Left ventricle myocardium superior (tissue), 1 donor: ENCODE data around the gene MAGEF1. TPM values are rescaled to one million over a fixed set of nuclear protein-coding genes. Genes with fewer than 3 reads are reported as not detected.

ENCODE experiments used
- ATAC-seq: fragments of 200-7000 bp; cut with Tn5 transposase; one replicate; pipeline ENCODE4 v1.9.1; 2020; ENCODE audit warnings: mild to moderate bottlenecking, moderate library complexity
- DNase-seq: peaks from one replicate; pipeline ENCODE4 v3.0.0-alpha.2; 2020
- intact Hi-C: fragments of 100-400 bp; cut with micrococcal nuclease; formaldehyde crosslinking; loops from one replicate; pipeline ENCODE4 v1.11.0; 2022
- total RNA-seq: library from RNA; stranded (reverse); fragmentation: NEBNext Ultra II Directional; extraction: Animal tissue kit (Norgen Biotek cat#: 25700); gene quantifications from one replicate; pipeline ENCODE4 v1.2.1, GENCODE V29; 2021
- donor health status: DM: no; HTN: yes; CAD: no; lungs with severe emphysema.

The MAGEF1 gene
- total RNA-seq, 1 donor from 2014 or later: 27.4 TPM

DNA sequence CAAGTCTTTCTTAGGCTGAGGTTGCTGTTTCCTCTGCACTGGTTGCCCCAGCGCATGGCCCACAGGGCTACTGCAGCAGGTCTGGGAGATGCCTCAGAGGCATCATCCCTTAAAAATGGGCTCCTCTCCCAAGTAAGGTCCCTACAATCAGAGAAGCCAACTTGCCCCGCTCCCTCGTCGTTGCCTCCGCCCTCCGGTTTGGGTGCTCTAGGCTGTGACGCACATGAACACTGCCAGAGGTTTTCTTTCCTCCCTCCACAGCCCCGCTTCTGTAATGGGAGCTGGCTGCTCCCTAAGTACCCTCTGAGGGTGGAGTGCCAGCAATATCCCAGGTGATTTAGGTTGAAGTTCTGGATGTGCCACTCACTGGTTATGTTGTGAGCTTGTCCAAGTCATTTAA is 14.0 kb downstream of the MAGEF1 start:
- intact Hi-C loops: no loop called here
- no peak for DNase-seq
- ATAC-seq: no peak

GRCh38 chr3:184696697-184697096 is 15.2 kb downstream of the MAGEF1 start:
- DNase-seq (no peak), ATAC-seq (no peak)
- intact Hi-C loops: no loop called here

DNA sequence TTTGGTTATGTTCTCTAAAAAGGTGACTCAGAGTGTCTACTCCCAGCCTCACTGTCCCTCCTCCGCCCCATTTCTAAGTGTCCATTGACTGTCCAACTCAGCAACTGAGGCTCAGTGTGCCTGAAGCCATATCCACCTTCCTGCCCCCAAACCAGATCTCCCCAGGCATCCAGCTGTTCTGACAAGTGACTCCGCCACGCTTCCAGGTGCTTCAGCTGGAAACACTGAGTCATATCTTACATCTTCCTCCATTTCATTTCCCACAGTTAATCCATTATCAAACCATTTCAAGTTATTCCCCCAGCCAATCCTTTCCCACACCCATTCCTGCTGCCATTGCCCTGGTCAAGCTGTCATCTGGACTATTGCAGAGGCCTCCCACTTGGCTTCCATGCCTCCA is 17.1 kb downstream of the MAGEF1 start:
- no peak for ATAC-seq
- intact Hi-C loops: no loop called here
- no peak for DNase-seq

GRCh38 chr3:184694133-184694665 is 17.7 kb downstream of the MAGEF1 start:
- intact Hi-C loops: no loop called here

DNA sequence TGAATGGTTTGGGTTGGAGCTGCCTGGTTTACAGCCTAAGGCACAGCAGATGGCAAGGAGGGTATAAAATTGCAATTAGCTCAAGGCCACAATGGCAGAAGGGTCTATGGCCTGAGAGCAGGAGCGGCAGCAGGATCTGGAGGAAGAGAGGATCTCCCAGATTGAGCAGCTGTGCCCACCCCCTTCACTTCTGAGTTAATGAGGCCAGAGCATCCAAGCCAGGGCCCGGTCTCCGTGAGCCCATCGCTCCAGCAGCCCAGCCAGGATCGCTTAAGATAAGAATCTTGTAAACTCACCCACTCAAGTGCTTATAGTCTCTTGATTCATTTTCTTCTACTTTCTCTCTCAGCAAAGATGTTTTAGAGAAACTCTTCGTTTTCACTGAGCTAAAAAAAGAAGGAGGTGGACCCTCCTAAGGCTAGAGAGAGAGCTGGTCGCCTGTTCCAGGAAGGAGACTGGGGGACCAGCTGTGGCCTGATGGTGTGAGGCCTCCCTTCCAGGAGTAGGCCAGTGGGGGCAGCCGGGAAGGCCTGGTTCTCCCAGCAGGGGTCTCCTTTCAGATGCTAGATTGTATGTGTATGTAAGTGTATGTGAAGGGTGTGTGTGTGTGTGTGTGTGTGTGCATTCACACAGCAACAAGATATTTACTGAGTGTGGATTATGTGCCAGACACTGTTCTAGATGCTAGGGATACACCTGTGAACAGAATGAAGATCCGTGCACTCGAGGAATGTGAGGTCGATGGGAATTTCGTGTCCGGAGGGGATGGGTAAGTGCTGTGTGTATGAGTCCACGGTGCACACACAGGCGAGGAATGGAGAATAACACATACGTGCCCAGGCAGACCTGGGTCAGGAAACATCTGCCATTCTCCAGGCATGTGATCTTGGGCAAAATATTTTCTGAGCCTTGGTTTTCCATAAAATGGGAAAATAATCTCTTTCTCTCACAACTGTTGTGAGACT is 18.6 kb downstream of the MAGEF1 start:
- no peak for DNase-seq
- ATAC-seq: peak; percentile 18
- intact Hi-C loops: no loop called here

More at GRCh38 chr3:184694133-184694665, 17.7 kb downstream of the MAGEF1 start:
- peak; percentile 23 for ATAC-seq
- no peak for DNase-seq

DNA sequence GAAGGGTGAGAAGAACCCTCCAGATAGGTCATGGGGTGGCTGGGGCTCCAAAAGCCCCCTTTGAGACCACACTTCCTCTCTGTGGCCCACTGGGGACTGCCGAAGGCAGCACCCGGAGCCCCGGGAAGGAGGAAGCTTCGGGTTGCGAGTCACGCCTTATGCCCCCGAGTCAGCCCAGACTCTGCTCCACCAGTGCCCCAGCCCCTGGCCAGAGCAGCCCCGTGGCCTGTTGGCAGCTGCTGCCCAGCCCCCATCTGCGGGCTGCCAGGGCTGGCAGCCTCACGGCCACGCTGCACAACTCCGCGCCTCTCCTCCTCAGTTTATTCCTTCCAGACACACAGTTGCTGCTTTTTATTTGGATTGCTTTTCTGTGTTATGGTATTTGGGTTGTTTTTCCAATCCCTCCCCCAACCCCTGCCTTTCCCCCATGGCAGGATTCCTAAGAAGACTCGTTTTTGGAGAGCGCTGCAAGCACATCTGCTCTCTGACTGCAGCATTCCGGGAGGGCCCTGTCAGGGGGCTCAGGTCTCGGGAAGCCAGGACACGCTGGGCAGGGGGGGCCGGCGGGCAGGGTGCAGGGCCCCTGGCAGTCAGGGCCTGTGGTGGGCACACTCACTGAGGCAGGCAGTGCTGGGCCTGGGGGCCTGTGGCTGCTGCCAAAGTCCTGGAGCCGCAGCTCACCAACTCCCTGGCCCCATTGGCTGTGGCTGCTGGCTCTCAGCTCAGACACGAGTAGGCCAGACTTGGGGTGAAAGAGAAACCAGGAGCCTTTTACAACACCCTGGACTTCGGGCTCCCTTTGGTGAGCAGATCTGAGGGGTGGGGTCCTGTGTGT is 20.2 kb downstream of the MAGEF1 start:
- DNase-seq (peak; percentile 44), ATAC-seq (peak; percentile 41)

DNA sequence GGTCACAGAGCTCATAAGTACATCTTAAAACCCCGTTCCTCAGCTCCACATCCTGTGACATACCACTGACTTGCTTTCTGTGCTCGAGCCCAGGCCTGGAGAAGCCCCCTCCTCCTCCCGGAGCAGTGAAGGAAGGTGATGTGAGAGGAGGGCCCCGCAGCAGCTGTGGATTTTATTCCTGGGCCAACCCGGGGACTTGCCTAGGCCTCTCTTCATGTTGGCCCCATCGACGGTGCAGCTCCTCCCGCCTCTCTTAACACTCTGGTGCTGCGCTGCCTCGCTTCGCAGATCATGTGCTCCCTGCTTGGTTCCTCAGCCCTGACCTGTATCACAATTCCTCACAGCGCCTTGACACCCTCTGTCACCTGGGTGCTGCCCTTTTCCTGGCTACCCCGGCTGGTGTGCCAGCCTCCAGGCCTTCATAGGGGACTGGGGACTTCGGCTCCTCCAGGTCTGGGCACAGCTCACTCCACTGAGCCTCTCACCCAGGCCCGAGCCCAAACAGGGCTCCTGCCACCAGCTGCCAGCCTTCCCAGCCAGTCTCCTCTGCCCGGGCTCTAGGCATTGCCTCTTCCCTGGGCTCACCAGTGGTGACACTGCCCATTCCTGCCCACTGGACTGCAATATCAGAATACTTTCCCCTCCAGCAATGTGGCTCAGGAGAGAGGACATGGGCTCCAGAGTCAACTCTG is 21.5 kb downstream of the MAGEF1 start:
- DNase-seq (no peak), ATAC-seq (no peak)
- intact Hi-C loops: no loop called here

More for the DNA sequence above, 20.2 kb downstream of the MAGEF1 start:
- intact Hi-C loops: no loop called here

DNA sequence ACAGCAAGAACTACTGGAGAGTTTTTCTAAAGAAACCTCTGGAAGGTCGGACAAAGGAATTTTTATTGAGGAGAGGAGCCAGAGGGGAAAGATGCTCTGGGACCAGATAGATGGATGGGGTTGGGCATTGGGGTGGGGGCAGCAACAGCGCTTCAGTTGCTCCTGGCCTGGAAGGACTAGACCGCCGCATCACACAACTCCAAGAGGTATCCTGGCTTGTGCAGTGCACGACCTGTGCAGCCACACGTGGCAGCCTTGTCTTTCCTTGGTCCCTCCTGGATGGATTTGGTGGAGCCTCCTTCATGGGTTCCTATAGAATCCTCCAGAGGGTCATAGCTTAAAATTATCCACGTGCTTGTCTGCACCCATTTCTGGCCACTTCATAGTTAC is 23.0 kb downstream of the MAGEF1 start:
- DNase-seq (no peak), ATAC-seq (no peak)
- intact Hi-C loops: no loop called here

GRCh38 chr3:184688251-184688881 is 23.5 kb downstream of the MAGEF1 start:
- ATAC-seq: peak; percentile 71
- intact Hi-C loops: no loop called here
- no peak for DNase-seq

DNA sequence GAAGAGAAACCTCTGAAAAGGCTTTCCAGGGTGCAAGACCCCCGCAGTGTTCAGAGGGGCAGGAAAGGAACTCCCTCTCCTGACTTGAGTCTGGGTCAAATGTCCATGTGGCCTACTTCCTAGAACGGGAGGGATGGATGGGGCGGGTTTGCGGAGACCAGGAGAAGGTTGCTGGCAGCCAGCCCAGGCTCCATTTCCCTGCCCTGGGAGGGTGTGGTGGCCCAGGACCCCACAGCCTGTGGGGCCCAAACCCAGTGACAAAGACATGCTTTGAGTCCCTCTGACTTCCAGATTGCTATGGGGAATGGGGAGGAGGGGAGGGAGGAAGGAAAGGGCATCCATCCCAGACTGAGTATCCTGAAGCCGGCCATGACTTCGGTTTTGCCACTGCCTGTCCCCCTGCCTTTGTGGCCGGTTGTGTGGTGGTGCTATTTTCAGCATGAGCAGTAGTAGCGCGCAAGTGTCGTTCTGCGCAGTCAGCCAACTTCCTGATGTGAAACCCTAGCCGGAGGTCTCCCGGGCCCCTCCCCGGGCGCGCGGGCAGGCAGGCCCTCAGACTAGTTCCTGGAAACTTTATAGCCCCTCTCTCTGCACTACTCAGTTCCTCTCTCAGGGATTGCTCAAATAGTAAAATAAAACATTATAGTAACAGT is 24.4 kb downstream of the MAGEF1 start:
- DNase-seq (peak; percentile 70), ATAC-seq (peak; percentile 51)
- intact Hi-C loops: no loop called here

GRCh38 chr3:184685646-184686045 is 26.2 kb downstream of the MAGEF1 start:
- intact Hi-C loops: no loop called here
- ATAC-seq (no peak), DNase-seq (no peak)

DNA sequence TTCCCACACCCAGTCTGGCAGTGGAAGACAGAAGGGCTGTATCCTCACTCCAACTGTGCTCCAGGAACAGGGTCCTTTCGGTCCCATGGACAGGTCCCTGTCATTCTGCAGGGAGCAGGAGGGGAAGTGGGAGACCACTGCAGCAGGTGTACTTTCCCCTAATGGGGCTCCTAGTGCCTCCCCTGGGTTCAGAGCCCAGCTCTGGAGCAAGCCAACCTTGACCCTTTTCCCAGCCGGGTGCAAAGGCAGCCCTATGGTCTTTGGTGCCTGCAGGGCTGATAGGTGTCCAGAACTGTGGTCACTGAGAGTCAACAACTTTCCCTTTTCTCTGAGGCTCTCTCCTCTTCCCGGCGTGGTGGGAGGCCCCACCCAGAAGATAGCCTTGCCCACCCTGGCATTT is 26.8 kb downstream of the MAGEF1 start:
- ATAC-seq (no peak), DNase-seq (no peak)
- intact Hi-C loops: no loop called here

GRCh38 chr3:184683900-184684560 is 27.8 kb downstream of the MAGEF1 start:
- no peak for DNase-seq
- intact Hi-C loops: no loop called here
- ATAC-seq: no peak

DNA sequence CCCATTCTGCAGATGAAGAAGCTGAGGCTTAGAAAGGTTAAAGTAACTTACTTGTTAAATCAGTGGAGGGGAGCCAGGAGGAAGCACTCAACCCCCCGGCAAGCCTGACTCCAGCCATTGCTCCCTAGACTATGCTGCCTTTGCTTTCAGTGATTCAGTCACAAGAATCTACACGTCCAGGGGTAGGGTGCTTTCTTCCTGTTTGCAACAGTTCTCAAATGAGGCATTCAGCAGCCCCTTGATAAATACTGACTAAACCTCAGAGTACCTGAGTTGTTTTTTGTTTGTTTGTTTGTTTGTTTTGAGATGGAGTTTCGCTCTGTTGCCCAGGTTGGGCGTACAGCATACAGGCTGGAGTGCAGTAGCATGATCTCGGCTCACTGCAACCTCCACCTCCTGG is 28.6 kb downstream of the MAGEF1 start:
- intact Hi-C loops: no loop called here
- no peak for DNase-seq
- no peak for ATAC-seq

- DNase-seq: no peak
- intact Hi-C loops: no loop called here
- ATAC-seq: no peak
Observed at GRCh38 chr3:184682671-184683070, 29.2 kb downstream of the MAGEF1 start.

DNA sequence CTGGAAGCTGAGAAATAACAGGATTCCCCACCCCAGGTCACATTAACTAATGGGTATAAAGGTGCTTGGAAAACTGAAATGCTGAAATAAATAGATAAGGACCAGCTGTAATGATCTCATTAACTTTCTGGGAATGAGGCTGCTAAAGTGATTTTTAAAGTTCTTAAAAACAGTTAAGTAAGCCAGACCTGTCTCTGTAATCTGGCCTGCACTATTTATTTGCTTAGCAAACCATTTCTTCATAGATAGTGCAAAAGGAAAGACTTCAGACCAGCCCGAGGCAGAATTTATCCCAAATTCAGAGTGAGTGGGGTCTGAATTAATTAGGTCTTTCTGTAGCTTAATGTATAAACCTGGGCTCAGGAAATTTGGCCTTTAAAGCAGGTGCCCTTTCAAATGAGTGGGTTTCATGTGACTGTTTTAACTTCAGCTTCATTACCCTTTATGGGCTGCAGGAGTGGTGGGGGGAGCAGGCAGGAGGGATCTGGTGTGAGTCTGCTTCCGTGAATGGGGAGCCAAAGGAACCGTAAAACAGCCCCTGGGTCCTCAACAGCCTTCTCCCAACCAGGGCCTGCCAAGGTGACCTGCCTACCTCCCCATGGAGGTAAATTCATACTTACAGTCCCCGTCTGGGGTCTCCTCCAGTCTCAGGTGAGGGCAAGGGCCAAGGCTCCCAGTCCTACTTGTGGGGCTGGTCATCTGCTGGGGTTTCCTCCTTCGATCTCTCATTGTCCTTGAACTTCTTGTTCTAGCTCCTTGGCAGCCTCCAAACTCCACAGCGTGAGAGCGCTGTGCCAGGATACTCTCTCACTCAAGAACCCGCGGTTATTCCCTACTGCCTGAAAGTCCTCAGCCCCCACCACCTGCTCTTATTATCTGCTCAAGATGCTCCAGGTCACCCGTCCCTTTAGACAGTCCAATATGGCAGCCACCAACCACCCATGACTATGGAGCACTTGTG is 31.2 kb downstream of the MAGEF1 start:
- no peak for ATAC-seq
- intact Hi-C loops: no loop called here
- no peak for DNase-seq
